Right forelimb (tissue), 1 donor: ENCODE results near the gene HCFC1.
A peak's percentile ranks its signal among the peaks of the same experiment; 100 is the strongest.

Source experiments
- DNase-seq: peaks from one replicate; pipeline ENCODE4 v3.0.0-alpha.2; 2018

The HCFC1 gene

DNA sequence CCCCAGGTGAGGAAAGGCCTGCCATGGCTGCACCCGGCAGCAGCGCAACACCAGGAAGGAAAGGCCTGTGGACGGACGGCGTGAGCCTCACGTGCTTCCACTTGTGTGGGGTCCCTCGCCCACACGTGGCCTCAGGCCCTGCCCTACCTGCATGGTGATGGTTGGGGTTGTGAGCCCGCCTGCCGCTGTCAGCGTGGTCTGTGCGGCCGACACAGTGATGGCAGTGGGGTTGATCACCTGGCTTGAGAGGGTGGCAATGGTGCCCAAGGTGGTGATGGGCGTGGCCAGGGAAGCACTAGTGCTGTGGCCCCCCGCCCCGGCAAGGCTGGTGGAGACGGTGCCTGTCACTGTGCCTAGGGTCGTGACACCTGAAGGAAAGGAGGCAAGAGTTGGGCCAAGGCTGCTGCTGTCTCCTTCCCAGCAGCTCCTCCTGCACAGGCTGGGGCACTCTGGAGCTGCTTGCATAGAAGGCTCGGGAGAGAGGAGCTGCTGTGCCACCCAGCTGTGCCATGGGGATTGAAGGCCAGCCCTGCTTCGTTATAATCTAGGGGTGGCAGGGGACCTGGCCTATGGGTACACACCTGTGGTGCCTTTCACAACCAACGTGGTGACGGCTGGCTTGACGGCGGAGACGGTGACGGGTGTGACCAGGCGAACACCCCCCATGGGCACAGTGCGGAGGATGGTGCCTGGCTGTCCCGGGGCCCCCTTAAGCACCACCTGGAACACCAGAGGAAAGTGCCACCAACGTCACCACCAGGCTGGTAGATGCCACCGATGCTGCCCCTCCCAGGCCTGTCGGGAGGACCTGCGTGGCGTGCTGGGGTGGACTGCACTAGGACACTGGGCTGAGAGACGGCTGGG, 15.3 kb downstream of the HCFC1 start:
- DNase-seq = no peak

DNA sequence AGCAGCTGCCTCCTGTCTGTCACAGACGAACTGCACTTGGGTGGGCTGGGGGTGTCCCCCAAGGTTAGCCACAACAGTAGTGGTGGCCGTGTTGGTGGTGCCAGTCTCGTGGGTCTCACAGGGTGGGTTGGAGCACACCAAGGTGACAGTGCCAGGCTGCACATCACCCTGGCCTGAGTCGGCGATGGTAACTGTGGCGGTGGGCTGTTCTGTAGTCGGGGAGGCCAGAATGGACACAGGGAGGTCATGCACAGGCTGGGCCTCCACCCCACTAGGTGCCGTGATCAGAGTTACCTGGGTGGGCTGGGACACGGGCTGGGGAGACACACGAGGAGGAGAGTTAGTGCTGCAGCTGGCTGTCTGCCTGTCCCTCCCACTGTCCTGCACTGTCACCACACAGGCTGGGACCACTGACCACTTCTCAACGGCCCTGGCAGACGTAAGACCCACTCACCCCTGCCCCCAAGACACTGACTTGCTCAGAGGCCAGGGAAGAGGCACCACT, 16.3 kb downstream of the HCFC1 start:
- no peak for DNase-seq

DNA sequence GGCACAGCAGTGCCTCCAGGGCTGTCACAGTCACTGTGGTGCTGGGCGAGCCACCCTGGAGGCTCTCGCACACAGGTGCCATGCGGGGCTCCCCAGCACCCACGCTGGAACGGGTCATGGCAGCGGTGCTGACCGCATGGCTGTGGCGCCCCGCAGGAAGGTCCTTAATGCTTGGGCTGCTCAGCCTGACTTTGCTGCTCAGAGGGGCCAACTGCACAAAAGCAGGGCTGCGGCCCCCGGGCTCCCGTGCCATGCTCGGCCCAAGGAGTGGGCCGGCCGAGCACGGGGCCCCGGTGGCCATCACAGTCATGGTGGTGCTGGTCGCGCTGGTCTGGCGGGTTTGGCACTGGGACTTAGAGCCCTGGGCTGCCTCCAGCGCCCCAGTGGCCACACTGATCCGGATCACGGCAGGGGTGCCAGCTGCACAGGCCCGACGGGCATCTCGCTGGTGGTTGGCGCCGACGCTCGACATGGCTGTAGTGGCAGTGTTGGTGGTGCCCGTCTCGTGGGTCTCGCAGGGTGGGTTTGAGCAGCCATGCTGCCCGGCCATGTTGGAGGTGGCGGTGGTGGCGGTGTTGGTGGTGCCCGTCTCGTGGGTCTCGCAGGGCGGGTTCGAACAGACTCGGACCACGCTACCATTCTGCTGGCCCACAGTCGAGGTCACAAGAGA, 16.9 kb downstream of the HCFC1 start:
- no peak for DNase-seq

DNA sequence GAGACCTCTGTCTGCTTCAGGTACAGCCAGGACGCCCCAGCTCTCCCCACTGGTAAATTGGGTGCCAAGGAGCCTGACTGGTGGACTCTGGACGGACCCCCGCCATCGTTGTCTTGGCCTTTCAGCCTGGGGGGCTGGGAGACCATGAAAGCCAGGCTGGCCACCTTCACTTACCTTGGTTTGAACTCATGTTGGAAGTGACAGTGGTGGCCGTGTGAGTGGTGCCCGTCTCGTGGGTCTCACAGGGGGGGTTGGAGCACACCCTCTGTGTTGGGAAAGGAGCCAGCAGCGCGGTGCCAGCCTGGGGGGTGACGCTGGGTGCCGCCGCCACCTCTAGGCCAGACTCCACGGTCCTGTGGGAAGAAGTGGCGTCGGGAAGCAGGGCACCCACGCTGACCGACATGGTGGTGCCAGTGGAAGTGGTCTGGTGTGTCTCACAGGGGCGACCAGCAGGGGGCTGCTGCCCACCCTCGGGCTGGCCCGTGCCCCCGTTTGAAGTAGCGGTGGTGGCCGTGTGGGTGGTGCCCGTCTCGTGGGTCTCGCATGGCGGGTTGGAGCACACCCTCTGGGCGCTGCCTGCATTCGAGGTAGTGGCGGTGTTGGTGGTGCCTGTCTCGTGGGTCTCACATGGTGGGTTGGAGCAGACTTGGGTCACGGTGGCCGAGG, 17.6 kb downstream of the HCFC1 start:
- DNase-seq = no peak

DNA sequence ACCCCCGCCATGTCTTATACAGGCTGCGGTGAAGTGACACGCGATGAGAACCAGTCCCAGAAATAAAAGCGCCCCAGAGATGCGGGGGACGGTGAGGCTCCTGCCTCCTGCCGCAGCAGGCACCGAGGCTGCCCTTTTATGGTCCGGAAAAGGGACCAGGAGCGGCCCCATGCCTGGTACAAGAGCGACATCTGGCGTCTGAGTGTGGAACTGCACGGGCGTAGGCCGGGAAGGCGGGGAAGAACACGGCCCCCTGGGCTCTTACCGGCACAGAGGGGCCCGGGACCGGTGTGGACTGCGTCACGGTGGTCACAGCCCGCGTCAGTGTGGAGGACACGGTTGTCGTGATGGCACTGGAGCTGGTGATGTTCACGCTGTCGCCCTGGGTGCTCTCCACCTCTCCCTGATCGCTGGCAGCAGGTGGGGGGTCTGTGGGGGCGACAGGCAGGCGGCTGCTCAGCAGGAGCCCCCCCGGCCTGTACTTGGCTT, 18.2 kb downstream of the HCFC1 start:
- peak; percentile 80 for DNase-seq

DNA sequence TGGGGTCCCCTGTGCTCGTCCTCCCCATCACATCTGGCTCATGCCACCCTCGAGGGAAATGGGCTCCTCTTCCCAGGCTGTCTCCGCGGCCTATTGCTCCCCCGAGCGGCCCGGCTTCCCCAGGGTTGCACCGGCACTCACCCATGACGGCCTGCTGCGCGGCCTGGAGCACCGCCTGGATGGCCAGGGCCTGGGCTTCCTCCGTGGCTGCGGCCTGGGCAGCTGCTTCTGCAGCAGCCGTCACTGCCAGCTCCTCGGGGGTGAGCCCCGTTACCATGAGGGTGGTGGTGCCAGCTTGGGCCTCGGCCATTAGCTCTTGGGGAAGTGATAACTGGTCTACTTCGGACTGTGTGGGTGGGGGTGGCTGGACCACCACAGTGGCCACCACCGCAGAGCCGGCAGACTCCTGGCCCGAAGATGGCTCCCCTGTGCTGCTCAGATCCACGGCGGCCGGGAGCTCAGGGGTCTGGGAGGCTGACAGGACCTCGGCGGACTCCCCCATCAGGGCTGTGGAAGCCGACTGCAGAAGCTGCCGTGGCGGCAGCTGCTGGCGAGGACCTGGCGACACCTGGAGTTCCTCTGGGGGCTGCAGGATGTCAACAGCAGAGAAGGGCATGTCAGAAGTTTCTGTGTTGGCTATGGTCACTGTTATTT, 19.1 kb downstream of the HCFC1 start:
- no peak for DNase-seq

DNA sequence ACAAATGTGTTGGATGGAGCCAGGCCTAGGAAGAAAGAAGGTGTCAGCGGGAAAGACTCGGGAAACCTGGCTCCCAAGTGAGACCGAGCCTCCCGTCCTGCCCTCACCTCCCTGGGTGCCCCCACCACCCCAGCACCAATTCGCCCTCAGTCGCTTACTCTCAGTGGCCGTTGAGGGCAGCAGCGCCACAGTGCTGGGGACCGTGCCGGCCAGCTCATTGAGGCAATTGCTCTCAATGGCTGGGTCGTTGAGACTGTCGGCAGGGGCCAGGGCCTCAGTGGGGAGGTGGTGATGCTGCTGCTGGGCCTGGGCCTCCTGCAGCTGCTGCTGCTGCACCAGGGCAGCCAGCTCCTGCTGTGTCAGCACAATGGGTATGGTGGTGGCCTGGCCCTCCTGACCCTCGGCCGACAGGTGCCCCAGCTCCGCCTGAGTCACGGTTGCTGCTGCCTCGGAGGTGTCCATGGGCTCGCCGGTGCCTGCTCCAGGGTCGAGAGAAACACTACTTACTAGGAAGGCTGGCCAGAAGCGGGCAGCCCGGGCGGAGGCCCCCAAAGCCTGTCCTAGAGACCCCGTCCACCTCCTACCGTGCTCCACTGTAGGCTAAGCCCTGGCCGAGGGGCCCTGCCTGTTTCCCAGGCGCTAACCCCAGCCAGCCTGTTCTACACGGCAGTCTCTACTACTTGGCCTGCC, 19.8 kb downstream of the HCFC1 start:
- no peak for DNase-seq

DNA sequence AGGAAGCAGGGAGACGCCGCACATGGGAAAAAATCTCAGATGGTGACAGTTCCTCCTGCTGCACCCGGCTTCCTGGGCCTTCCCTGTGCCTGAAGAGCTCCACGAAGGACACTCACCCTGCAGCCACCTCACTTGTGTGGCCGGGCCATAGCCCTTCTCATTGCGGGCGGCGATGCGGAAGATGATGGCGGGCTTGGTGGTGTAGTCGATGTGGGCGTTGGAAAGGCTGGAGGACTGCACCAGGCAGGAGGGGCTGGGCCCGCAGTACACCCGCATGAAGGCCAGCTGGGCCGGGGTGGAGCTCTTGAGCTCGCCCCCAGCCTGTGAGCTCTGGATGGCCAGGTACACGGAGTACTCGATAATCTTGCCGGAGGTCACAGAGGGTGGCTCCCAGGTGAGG, 21.5 kb downstream of the HCFC1 start:
- no peak for DNase-seq

DNA sequence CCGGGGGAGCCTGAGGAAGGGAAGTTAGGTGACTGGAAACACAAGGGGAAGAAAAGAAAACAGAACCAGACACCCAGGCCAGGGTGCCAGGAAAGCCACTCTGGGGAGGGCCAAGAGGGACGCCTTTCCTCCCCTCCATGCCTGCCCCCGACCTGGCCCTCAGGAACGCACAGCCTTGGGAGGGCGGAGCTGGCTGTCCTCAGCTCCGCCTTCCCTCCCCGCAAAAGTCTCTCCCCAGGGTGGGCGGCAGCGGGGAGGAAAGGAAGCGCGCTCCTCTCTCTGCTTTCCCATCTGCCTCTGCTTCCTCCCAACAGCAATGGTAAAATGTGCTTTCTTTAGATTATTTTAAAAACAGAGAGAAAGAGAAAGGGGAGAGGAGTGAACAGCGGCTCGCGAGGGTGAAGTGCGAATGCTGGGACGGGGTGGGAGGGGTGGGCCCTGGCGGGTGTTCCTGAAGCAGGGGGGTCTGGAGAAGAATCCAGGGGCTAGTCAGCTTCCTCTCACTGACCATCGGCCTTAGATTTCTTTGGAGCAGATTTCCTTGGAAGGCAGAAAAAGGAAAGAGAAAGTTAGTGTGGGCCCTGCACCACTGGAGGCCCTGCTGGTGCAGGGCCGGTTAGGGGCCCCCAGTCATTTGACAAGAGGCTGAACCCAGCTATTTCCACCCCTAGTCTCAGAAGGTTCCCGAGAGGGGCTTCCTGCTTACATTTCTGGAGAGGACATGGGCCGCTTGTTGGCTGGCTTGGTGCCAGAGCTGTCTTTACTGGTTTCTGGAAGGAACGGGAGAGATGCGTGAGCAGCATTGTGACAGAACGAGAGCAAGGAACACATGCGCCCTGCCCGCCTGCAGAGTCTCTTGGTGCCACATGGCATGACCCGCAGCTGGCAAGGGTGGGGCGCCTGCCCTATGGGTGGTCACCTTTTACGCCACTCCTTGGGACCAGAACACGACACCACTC, 22.5 kb downstream of the HCFC1 start:
- DNase-seq = no peak

DNA sequence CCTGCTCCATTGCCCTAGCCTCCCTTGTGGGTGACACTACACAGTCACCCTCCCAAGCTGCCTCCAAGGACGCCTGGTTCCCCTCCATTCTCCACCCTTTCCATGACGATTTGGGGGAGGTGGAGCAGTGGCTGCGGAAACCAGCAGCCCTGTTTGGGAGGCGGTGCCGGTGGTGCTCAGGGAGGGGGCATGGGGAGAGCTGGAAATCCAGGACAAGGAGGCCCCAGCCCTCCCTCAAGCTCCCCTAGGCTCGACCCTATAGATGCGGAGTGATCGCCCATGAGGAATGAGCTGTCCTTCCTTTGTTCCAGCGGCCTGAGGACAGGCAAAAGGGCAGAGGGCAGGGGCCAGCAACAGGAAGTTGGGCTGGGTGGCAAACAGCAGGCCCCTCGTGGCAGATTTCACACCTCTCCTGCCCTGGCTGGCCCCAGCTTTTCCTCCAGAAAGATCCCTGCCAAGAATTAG, 23.6 kb downstream of the HCFC1 start:
- DNase-seq = no peak

DNA sequence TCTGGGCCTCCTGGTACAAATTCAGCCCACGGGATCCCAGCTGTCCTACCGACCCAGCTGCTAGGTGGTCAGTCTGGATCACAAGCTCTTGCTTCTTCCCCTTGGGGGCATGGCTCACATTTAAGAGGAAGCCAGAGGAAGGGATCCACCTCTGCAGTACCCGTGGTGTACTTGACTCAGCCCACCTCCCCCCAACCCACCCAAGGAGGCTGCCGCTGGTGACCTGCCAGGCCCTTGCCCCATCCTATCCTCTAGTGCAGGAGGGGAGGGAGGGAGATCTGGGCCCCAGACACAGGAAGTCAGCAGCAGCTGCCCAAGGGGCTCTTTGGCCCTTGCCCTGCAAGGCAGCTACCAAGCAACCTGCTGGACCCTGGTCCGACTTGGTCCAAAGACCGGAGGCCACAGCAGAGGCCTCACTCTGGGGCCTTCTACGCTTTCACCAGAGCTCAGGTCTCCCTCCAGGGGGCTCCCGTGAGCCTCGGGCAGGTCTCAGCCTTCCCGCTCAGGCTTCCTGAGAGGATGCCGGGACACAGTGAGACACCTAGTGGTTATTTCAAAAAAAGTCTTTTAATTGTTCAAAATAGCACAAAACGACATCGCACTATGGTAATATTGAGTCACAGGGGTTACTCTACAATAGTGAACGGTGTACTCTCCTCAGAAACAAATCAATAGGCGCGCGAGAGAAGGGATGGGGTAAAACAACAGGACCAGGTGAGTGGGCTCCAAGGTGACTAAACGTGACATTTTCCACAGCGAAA, 24.4 kb downstream of the HCFC1 start:
- peak; percentile 66 for DNase-seq

DNA sequence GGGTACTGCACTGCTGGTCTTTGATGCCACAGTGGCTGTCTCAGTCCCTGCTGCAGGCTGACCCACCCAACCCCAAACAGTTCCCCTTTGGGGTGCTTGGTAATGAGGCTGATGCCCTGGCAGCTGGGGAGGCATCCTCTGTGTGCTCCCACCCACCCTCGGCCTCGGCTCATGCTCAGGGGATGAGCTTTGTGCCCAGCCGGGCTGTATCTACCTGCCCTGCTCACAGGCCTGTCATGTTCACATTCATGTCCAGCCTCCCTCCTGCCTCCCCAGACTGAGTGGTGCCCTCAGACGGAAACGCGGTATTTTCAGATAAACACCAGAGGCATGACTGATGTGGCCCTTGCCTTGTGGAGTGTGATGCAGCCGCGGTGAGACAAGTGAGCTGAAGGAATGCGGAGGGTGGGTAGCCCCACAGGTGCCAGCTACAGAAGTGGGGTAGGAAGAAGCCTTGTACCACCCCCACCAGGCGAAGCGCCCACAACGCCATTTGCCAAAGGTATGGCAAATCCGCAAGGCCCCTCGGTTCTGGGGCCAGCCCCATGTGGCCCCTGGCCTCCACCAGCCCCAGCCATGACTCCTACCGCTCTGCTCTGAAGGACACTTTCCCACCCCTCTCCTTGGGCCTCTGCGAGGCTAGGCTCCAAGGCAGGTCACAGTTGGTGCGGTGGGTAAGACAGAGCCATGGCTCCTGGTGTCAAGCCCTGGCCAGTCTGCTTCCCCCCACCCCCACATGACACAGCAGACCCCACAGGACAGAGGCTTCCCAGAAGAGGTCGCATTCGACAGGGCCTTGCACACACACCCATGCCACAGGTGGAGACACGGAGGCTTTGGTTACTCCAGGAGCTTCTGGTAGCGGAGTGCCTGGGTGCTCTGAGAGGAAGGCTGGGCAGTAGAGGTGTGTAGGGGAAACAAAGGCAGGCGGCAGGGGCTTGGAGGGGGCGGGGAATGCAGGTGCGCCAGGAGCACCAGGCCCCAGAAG, 25.4 kb downstream of the HCFC1 start:
- DNase-seq = no peak

DNA sequence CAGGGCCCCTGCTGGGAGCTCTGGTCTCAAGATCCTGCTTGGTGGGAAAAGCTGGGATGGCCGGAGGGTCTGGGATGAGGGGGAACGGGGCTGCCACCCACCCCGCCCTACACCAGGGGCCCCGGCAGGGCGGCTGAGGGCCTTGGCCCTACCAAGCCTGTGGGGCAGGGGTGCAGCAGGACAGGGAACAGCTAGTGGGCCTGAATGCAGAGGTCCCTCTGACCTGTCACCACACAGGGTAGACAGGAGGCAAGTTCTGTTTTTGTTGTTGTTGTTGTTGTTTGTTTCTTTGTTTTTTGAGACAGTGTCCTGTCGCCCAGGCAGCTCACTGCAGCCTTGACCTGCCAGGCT, 26.8 kb downstream of the HCFC1 start:
- DNase-seq = no peak

DNA sequence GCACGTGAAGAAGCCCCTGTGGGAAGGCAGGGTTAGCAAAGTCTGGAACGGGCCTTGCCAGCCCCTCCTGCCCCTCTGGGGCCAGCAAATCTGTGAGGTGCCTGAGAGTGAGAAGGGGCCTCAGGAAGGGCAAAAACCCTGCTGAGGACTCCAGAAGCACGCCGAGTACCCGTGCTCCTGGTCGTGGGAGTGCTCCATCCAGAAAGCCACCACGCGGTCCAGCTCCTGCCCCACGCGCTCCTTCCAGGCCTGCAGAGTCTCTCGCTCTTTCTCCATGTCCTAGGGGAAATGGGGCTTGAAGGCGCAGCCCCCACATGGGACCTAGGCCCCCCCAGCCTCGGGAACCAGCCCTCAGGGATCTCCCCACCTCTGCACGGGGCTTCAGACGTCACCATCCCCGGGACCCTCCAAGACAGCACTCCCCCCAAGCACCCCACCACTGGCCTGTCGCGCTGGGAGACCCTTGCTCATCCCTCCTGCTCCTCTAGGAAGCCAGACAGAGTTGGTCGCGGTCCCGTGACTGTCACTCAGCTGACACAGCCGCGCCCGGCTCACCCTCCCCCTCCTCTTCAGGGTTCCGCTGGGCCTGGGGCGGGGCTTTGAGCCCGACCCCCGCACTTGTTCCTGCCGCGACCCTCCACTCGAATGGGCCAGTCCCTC, 27.3 kb downstream of the HCFC1 start, which contains the start of gene RENBP:
TSS of gene RENBP (minus strand) at position 504 of the 660 bp plus-strand sequence. CDS start at position 471, 33 bp downstream.
- no peak for DNase-seq

DNA sequence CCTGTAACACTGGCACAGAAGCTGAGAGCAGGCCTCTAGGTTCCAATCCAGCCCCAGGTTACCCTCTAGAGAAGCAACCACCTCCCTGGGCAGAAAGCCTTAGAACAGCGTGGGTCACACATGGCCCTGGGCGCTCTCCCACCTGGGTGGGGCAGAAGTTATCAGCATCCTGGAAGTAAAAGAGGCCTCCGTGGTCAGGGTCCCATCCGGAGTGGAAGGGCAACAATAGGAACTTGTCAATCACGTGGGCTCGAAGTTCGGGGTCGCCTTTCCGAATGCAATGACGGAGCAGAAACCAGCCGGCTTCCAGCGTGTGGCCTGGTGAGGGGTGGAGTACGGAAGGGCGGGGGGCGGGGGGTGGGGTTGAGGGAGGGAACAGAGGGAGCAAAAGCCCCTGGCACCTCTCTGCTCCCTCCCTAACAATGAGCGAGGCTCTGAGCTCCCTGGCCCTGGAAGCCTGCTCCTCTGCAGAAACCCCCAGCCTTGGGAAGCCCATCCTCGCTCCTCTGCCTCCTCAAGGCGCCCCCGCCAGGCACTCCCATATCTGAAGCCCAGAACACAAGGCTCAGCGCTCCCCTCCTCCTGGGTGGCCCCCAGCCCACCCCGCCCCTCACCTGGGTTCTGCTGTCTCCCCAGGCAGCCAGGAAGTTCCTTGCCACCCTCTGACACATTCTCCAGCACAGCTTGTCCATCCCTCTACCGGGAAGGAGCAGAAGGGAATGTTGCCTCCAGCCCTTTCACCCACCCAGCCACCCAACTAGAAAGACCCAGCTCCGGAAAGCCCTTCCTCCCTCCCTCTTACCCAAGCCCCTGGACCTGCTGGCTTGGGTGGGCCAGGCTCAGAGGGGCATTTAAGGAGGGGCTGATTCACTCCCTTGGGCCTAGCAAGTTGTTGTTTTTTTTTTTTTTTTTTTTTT, 30.0 kb downstream of the HCFC1 start:
- no peak for DNase-seq

DNA sequence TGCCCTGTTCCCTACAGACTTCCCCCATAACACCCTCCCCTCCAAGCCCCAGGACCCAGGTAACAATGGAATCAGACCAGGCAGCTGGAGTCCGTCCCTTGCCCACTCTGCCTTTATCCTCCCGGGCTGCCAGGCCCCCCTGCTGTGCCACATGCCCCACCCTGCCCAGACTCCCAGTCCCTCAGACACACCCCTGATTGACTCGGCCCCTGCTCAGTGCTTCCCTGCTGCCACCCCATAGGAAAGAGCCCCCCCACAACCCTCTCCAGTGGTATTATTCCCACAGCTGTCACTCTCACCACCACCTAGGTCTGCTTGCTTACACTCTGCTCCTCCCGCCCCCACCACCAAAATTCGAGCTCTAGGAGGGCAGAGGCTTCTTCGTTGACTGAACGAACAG, 32.0 kb downstream of the HCFC1 start:
- no peak for DNase-seq

DNA sequence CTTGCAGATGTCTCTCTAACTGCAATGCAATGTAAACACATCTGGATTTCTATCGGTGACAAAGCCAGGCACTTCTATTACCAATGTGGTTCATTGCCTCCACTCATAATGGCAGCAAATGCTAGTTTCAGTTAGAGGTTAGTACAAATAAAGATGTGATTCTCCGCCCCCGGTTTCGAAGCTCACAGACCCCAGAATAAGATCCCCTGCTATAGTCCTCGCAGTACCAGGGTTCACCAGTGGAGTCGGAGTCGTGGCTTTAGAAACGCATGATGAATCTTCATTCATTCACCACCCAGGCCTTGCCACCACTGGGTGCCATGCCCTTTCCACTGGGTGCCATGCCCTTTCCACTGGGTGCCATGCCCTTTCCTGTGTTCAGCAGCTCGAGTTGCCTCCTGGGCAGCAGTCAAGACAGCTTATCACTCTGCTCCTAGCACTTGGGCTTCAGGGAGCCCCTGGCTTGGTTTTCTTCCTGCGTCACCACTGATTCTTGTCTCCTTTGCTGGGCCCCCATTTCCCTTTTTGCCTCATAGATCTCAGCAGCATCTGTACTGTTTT, 33.3 kb downstream of the HCFC1 start:
- no peak for DNase-seq
